ENCODE results near the gene APC. TPM values are rescaled to one million over a fixed set of nuclear protein-coding genes. Genes with fewer than 3 reads are reported as not detected.
A peak's percentile ranks its signal among the peaks of the same experiment; 100 is the strongest.

Gene APC
- total and polyA plus RNA-seq, 10 of the 15 experiments (the other 5 are each of a cell fraction or from before 2014, with no cell fraction given): 3.2 to 23.3 (median 13.8) TPM

- TF ChIP-seq E4F1 (IDR thresholded peaks at IDR 0.05; ENCODE audit: borderline replicate concordance, partially characterized antibody) (no peak), EED (IDR thresholded peaks at IDR 0.05; ENCODE audit: low read depth) (peak; percentile 80), IRF4 (IDR thresholded peaks at IDR 0.05; ENCODE audit: low read depth, low read length) (0 out of 2 replicates have a peak, but pooled peaks have one; percentile 6), MTA2 (IDR thresholded peaks at IDR 0.05; ENCODE audit: low read depth) (peak; percentile 39; the same call in 1 of the 2 replicates), MAX (IDR thresholded peaks at IDR 0.05; ENCODE audit: low read depth, low read length) (peak; percentile 91; the same call in 1 of the 2 replicates), SIN3A (IDR thresholded peaks at IDR 0.05; ENCODE audit: low read depth, low read length) (peak; percentile 56; the same call in 1 of the 2 replicates), ZNF687 (IDR thresholded peaks at IDR 0.05) (peak; percentile 44; the same call in 1 of the 2 replicates), PBX3 (IDR thresholded peaks at IDR 0.05; ENCODE audit: insufficient replicate concordance, low read depth, low read length) (peak; percentile 13), WRNIP1 (IDR thresholded peaks at IDR 0.05; ENCODE audit: borderline replicate concordance, low read depth, low read length) (no peak), PAX8 (IDR thresholded peaks at IDR 0.05) (no peak), HSF1 (IDR thresholded peaks at IDR 0.05; ENCODE audit: low read depth, low read length) (no peak), POU2F2 (IDR thresholded peaks at IDR 0.05; ENCODE audit: borderline replicate concordance, low read depth, low read length) (peak; percentile 26; the same call in 1 of the 3 replicates), POLR2A (IDR thresholded peaks at IDR 0.05; ENCODE audit: low read depth, low read length) (peak; percentile 86), NFYB (IDR thresholded peaks at IDR 0.05; ENCODE audit: insufficient read depth, low read depth, low read length) (peak; percentile 84; the same call in 1 of the 2 replicates), ZNF24 (IDR thresholded peaks at IDR 0.05) (no peak), SMARCA5 (IDR thresholded peaks at IDR 0.05) (peak; percentile 79), NKRF (conservative IDR thresholded peaks at IDR 0.05) (0 out of 2 replicates have a peak, but pooled peaks have one; percentile 40), CEBPB (IDR thresholded peaks at IDR 0.05; ENCODE audit: borderline replicate concordance in 1 of 2, low read depth in 2 of 2, low read length in 2 of 2) (no peak)
These were observed at the start of gene APC (continued) for GRCh38 chr5:112737463-112738190.

Data from GM12878 (cell line).